ENCODE measurements around the gene KCNQ5. TPM values are rescaled to one million over a fixed set of nuclear protein-coding genes. Genes with fewer than 3 reads are reported as not detected.
"Not testable (repeated sequence)": the region's sequence is repeated elsewhere in the genome, so short reads cannot be mapped to it uniquely, and the experiment has no call there.

The KCNQ5 gene
- total RNA-seq, 2 experiments from 2014 or later: 5.1 to 5.5 TPM

GRCh38 chr6:72967329-72967728 lies 345.5 kb downstream of the KCNQ5 start:
- no peaks in the 10 kb centered on the region for H3K9me3 Mint-ChIP-seq (ENCODE audit: low read depth)
- H3K4me3 Mint-ChIP-seq: no peak overlapping the region
- ATAC-seq (no peak), DNase-seq (no peak)
- intact Hi-C loops (cut with DNase I, micrococcal nuclease): no loop called here
- no peaks in the 10 kb centered on the region for H3K4me1 Mint-ChIP-seq
- H3K27me3 Mint-ChIP-seq: no peaks in the 10 kb centered on the region
- no peaks in the 10 kb centered on the region for H3K36me3 Mint-ChIP-seq (ENCODE audit: low read depth)
- ChIA-PET POLR2A (no interaction called here), CTCF (no interaction called here)
- H3K27ac Mint-ChIP-seq: no peak overlapping the region

GRCh38 chr6:72968704-72969103 lies 346.8 kb downstream of the KCNQ5 start:
- Mint-ChIP-seq H3K4me1 (no peaks in the 10 kb centered on the region), H3K36me3 (ENCODE audit: low read depth) (no peaks in the 10 kb centered on the region), H3K27ac (no peak overlapping the region), H3K27me3 (no peaks in the 10 kb centered on the region), H3K4me3 (no peak overlapping the region), H3K9me3 (ENCODE audit: low read depth) (no peaks in the 10 kb centered on the region)
- CTCF ChIA-PET: no interaction called here
- intact Hi-C loops (cut with DNase I, micrococcal nuclease): no loop called here
- POLR2A ChIA-PET: no interaction called here
- DNase-seq (no peak), ATAC-seq (no peak)

GRCh38 chr6:72969666-72970065 lies 347.8 kb downstream of the KCNQ5 start:
- intact Hi-C loops (cut with DNase I, micrococcal nuclease): no loop called here
- Mint-ChIP-seq H3K36me3 (ENCODE audit: low read depth) (no peaks in the 10 kb centered on the region), H3K4me3 (no peak overlapping the region), H3K9me3 (ENCODE audit: low read depth) (no peaks in the 10 kb centered on the region), H3K27ac (no peak overlapping the region), H3K27me3 (no peaks in the 10 kb centered on the region), H3K4me1 (no peaks in the 10 kb centered on the region)
- ATAC-seq: no peak
- no peak for DNase-seq
- ChIA-PET CTCF (interaction anchor here (0.6 kb wide), 1 partner anchor 30 kb away, joined by 3 read pairs; no protein-coding TSS in a partner anchor), POLR2A (no interaction called here)

GRCh38 chr6:72972579-72972978 lies 350.7 kb downstream of the KCNQ5 start:
- POLR2A ChIA-PET: no interaction called here
- intact Hi-C loops (cut with DNase I, micrococcal nuclease): no loop called here
- H3K4me3 Mint-ChIP-seq: no peak overlapping the region
- no peaks in the 10 kb centered on the region for H3K36me3 Mint-ChIP-seq (ENCODE audit: low read depth)
- ATAC-seq (no peak), DNase-seq (no peak)
- no peaks in the 10 kb centered on the region for H3K27me3 Mint-ChIP-seq
- no peak overlapping the region for H3K27ac Mint-ChIP-seq
- H3K9me3 Mint-ChIP-seq (ENCODE audit: low read depth): no peaks in the 10 kb centered on the region
- no peaks in the 10 kb centered on the region for H3K4me1 Mint-ChIP-seq
- CTCF ChIA-PET: no interaction called here

DNA sequence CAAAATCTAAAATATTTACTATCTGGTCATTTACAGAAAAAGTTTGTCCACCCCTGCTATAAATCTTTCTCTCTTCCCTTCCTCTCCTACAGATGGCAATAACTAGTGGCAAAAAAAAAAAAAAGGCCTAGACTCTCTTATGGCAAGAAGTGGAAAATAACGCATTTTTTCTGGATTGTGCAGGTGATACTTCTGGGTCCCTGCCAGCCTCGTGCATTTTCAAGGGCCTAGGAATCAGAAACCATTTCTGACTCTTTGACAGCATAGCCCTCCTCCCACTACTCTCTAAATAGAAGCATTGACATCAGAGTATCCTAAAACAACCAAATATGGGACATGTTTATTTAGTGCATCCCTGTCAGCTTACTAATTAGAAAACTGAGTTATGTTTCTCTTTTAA lies 352.4 kb downstream of the KCNQ5 start:
- no peak for DNase-seq
- Mint-ChIP-seq H3K27me3 (no peaks in the 10 kb centered on the region), H3K9me3 (ENCODE audit: low read depth) (peaks cover 2% of the 10 kb centered on the region), H3K27ac (no peak overlapping the region), H3K4me1 (no peaks in the 10 kb centered on the region), H3K4me3 (no peak overlapping the region), H3K36me3 (ENCODE audit: low read depth) (peaks cover 2% of the 10 kb centered on the region)
- intact Hi-C loops (cut with DNase I, micrococcal nuclease): no loop called here
- POLR2A ChIA-PET: no interaction called here
- no peak for ATAC-seq
- CTCF ChIA-PET: no interaction called here

DNA sequence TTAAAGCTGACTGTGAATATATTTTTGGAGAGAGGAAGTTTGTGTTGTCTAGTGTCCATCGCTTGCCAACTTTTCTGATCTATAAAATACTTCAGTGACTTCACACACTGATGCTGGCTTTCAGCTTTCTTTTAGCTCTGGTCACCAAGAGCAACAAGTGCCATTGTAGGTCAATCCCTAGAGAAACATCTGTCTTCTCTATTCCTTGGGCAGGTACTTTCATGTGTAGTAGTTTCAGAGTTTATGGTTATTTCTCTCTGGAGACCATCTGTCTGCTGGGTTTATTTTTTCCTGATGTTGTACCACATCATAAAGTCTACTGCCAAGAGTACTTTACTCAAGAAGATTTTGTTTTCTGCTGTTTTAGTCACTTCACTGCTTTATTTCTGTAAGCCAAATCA lies 353.5 kb downstream of the KCNQ5 start:
- Mint-ChIP-seq H3K9me3 (ENCODE audit: low read depth) (peaks cover 3% of the 10 kb centered on the region), H3K36me3 (ENCODE audit: low read depth) (peaks cover 2% of the 10 kb centered on the region), H3K27me3 (no peaks in the 10 kb centered on the region), H3K4me1 (no peaks in the 10 kb centered on the region), H3K27ac (no peak overlapping the region), H3K4me3 (no peak overlapping the region)
- DNase-seq: no peak
- intact Hi-C loops (cut with DNase I, micrococcal nuclease): no loop called here
- no peak for ATAC-seq
- ChIA-PET CTCF (interaction anchor here (0.8 kb wide), 1 partner anchor 563 kb away, joined by 3 read pairs; no protein-coding TSS in a partner anchor), POLR2A (no interaction called here)

DNA sequence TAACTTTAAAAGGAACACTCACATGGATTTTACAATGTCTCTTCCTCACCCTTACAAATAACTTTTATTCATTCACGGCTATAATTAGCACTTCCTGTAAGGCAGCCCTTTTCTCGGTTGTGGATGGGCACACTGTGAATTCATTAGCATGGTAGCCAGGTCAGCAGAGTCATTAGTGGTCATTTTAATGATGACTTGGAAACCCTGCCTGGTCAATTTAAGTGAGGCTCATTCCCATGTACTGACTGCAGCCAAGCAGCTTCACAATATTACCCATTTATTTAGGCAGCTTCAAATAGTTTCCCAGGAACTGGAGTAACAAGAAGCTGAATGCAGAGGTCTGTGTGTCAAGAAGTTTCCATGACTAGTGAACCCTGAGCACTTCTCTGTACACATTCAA lies 354.6 kb downstream of the KCNQ5 start:
- Mint-ChIP-seq H3K4me1 (no peaks in the 10 kb centered on the region), H3K9me3 (ENCODE audit: low read depth) (peaks cover 3% of the 10 kb centered on the region), H3K27ac (no peak overlapping the region), H3K4me3 (no peak overlapping the region), H3K27me3 (no peaks in the 10 kb centered on the region), H3K36me3 (ENCODE audit: low read depth) (peaks cover 2% of the 10 kb centered on the region)
- intact Hi-C loops (cut with DNase I, micrococcal nuclease): no loop called here
- ATAC-seq (no peak), DNase-seq (no peak)
- POLR2A ChIA-PET: no interaction called here
- CTCF ChIA-PET: no interaction called here

GRCh38 chr6:72977114-72977513 lies 355.2 kb downstream of the KCNQ5 start:
- DNase-seq (no peak), ATAC-seq (no peak)
- peaks cover 9% of the 10 kb centered on the region for H3K9me3 Mint-ChIP-seq (ENCODE audit: low read depth)
- H3K36me3 Mint-ChIP-seq (ENCODE audit: low read depth): peaks cover 2% of the 10 kb centered on the region
- CTCF ChIA-PET: no interaction called here
- POLR2A ChIA-PET: no interaction called here
- no peak overlapping the region for H3K4me3 Mint-ChIP-seq
- intact Hi-C loops (cut with DNase I, micrococcal nuclease): no loop called here
- H3K27me3 Mint-ChIP-seq: no peaks in the 10 kb centered on the region
- H3K27ac Mint-ChIP-seq: no peak overlapping the region
- H3K4me1 Mint-ChIP-seq: no peaks in the 10 kb centered on the region

- H3K27ac Mint-ChIP-seq; CTCF ChIA-PET; POLR2A ChIA-PET; H3K36me3 Mint-ChIP-seq (ENCODE audit: low read depth); H3K4me1 Mint-ChIP-seq; DNase-seq; intact Hi-C loops (cut with DNase I, micrococcal nuclease); ATAC-seq; H3K4me3 Mint-ChIP-seq; H3K27me3 Mint-ChIP-seq: not testable (repeated sequence)
- peaks cover 11% of the 10 kb centered on the region for H3K9me3 Mint-ChIP-seq (ENCODE audit: low read depth)
These were observed 356.9 kb downstream of the KCNQ5 start for GRCh38 chr6:72978808-72979207.

DNA sequence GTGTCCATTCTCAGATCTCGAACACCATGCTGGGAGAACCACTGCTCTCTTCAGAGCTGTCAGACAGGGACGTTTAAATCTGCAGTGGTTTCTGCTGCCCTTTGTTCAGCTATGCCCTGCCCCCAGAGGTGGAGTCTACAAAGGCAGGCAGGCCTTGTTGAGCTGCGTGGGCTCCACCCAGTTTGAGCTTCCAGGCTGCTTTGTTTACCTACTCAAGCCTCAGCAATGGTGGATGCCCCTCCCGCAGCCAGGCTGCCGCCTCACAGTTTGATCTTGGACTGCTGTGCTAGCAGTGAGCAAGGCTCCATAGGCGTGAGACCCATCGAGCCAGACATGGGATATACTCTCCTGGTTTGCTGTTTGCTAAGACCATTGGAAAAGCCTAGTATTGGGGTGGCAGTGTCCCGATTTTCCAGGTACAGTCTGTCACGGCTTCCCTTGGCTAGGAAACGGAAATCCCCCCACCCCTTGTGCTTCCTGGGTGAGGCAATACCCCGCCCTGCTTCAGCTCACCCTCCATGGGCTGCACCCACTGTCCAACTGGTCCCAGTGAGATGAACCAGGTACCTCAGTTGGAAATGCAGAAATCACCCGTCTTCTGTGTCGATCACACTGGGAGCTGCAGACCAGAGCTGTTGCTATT lies 362.4 kb downstream of the KCNQ5 start:
- POLR2A ChIA-PET; H3K4me3 Mint-ChIP-seq; H3K27ac Mint-ChIP-seq; ATAC-seq; H3K27me3 Mint-ChIP-seq; DNase-seq; intact Hi-C loops (cut with DNase I, micrococcal nuclease); CTCF ChIA-PET; H3K4me1 Mint-ChIP-seq; H3K36me3 Mint-ChIP-seq (ENCODE audit: low read depth): not testable (repeated sequence)
- H3K9me3 Mint-ChIP-seq (ENCODE audit: low read depth): peaks cover 16% of the 10 kb centered on the region

- intact Hi-C loops (cut with DNase I, micrococcal nuclease): no loop called here
- no peak overlapping the region for H3K27ac Mint-ChIP-seq
- DNase-seq (no peak), ATAC-seq (no peak)
- ChIA-PET POLR2A (no interaction called here), CTCF (no interaction called here)
- no peak overlapping the region for H3K4me3 Mint-ChIP-seq
- peaks cover 2% of the 10 kb centered on the region for H3K36me3 Mint-ChIP-seq (ENCODE audit: low read depth)
- no peaks in the 10 kb centered on the region for H3K27me3 Mint-ChIP-seq
- no peaks in the 10 kb centered on the region for H3K4me1 Mint-ChIP-seq
- H3K9me3 Mint-ChIP-seq (ENCODE audit: low read depth): peaks cover 15% of the 10 kb centered on the region
These were observed 363.3 kb downstream of the KCNQ5 start for GRCh38 chr6:72984981-72985665.

GRCh38 chr6:72987301-72987700 lies 365.4 kb downstream of the KCNQ5 start:
- Mint-ChIP-seq H3K9me3 (ENCODE audit: low read depth) (peaks cover 10% of the 10 kb centered on the region), H3K36me3 (ENCODE audit: low read depth) (peaks cover 2% of the 10 kb centered on the region), H3K4me3 (no peak overlapping the region), H3K27me3 (no peaks in the 10 kb centered on the region), H3K27ac (no peak overlapping the region), H3K4me1 (no peaks in the 10 kb centered on the region)
- ChIA-PET CTCF (no interaction called here), POLR2A (no interaction called here)
- ATAC-seq (no peak), DNase-seq (no peak)
- intact Hi-C loops (cut with DNase I, micrococcal nuclease): no loop called here
